Heart left ventricle (tissue), 13 donors: ENCODE measurements around the gene ARSG.

Experiments
- CTCF ChIP-seq, 12 donors: fragments of 200-600 bp; sonication (generic) in 4 of 12; IDR thresholded peaks; one replicate each; pipeline versions ENCODE4 v1.5.0 to v1.8.0; 2018 to 2022; ENCODE audit warnings: antibody characterized with exemption in 12 of 12, mild to moderate bottlenecking in 5 of 12
- POLR2A ChIP-seq, 2 donors: fragments of 450-650 bp; IDR thresholded peaks; one replicate each; pipeline ENCODE4 v1.6.1; 2017; ENCODE audit warnings: antibody characterized with exemption in 2 of 2, mild to moderate bottlenecking in 2 of 2, moderate library complexity in 2 of 2
- donor health status: ischemic (EF 13 %, LVEDD 7.1; RV severe dilation, severe dysfunction).
- donor health status: DM: no; HTN: yes; CAD: no.
- donor health status: DM: no; HTN: no; CAD: no.
- donor health status: ischemic (EF 25% LVEDD 6.9; RV normal size, moderate dysfunction).
- donor health status: ischemic (EF 25% LVEDD 5.7; RV mildly dilated, moderate dysfunction).
- donor health status: ischemic (EF 35%, LVEDD 5.7; RV mildly dilated, moderate dysfunction).
- donor health status: nonischemic (EF 11% LVEDD 7.7; RV severe dilation, severe dysfunction).
- donor health status: DM: yes; HTN: yes; CAD: no.
- donor health status: PGD.
- donor health status: ischemic (EF 29% LVEDD 5.4; RV normal size, mild dysfunction).
- donor health status: nonischemic (EF 23%, LVEDD 6.1; RV moderate dilation, normal function).

GRCh38 chr17:68401288-68401687, 110.0 kb downstream of the ARSG start:
- TF ChIP-seq CTCF (IDR thresholded peaks at IDR 0.05) (no peak), POLR2A (IDR thresholded peaks at IDR 0.05) (no peak)
